Naive B cell (primary cell): ENCODE results near the gene GATC. TPM values are rescaled to one million over a fixed set of nuclear protein-coding genes. Genes with fewer than 3 reads are reported as not detected.
A peak's percentile ranks its signal among the peaks of the same experiment; 100 is the strongest.

Experiments
- ATAC-seq, 2 donors: fragments of 150-1000 bp; cut with Tn5 transposase; 2 replicates each; pipeline ENCODE4 v1.10.0; 2021; ENCODE audit warnings: low read depth in 2 of 2, mild to moderate bottlenecking in 2 of 2, moderate library complexity in 2 of 2
- DNase-seq: peaks from one replicate; pipeline ENCODE4 v3.0.0; 2022
- H3K27ac Mint-ChIP-seq, 6 donors: one replicate each; pipeline ENCODE4 v1.8.0; 2020 to 2022; ENCODE audit warnings: mild to moderate bottlenecking in 6 of 6, mixed read lengths in 6 of 6, moderate library complexity in 5 of 6, inconsistent platforms in 2 of 6
- H3K27me3 Mint-ChIP-seq, 3 donors: one replicate each; pipeline ENCODE4 v1.8.0; 2021 to 2022; ENCODE audit warnings: mixed read lengths in 3 of 3, mild to moderate bottlenecking in 1 of 3
- H3K36me3 Mint-ChIP-seq, 2 donors: one replicate each; pipeline ENCODE4 v1.8.0; 2020 to 2022; ENCODE audit warnings: mixed read lengths in 2 of 2, inconsistent platforms in 1 of 2, mild to moderate bottlenecking in 1 of 2
- H3K4me1 Mint-ChIP-seq, 3 donors: one replicate each; pipeline ENCODE4 v1.8.0; 2020 to 2022; ENCODE audit warnings: mixed read lengths in 3 of 3, inconsistent platforms in 1 of 3, mild to moderate bottlenecking in 1 of 3, moderate library complexity in 1 of 3
- H3K4me3 Mint-ChIP-seq, 8 donors: one replicate each; pipeline ENCODE4 v1.8.0; 2020 to 2022; ENCODE audit warnings: mild to moderate bottlenecking in 8 of 8, mixed read lengths in 8 of 8, moderate library complexity in 8 of 8, inconsistent platforms in 2 of 8
- H3K9me3 Mint-ChIP-seq, 7 donors: one replicate each; pipeline ENCODE4 v1.8.0; 2020 to 2022; ENCODE audit warnings: mixed read lengths in 7 of 7, mild to moderate bottlenecking in 5 of 7, inconsistent platforms in 2 of 7, moderate library complexity in 1 of 7
- polyA plus RNA-seq, 6 donors: library from polyadenylated mRNA; unstranded; fragments of 300-500 nt; fragmentation: Illumina TruSeq; gene quantifications; one replicate each; pipeline ENCODE4 v1.2.3, GENCODE V29; 2021; ENCODE audit warnings: low read depth in 6 of 6

Gene GATC, protein sequence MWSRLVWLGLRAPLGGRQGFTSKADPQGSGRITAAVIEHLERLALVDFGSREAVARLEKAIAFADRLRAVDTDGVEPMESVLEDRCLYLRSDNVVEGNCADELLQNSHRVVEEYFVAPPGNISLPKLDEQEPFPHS
- polyA plus RNA-seq = 10 to 100 TPM in 5 of 6 donors, 1 to 10 TPM in 1; 9.7 to 16.3 (median 14.5) TPM

DNA sequence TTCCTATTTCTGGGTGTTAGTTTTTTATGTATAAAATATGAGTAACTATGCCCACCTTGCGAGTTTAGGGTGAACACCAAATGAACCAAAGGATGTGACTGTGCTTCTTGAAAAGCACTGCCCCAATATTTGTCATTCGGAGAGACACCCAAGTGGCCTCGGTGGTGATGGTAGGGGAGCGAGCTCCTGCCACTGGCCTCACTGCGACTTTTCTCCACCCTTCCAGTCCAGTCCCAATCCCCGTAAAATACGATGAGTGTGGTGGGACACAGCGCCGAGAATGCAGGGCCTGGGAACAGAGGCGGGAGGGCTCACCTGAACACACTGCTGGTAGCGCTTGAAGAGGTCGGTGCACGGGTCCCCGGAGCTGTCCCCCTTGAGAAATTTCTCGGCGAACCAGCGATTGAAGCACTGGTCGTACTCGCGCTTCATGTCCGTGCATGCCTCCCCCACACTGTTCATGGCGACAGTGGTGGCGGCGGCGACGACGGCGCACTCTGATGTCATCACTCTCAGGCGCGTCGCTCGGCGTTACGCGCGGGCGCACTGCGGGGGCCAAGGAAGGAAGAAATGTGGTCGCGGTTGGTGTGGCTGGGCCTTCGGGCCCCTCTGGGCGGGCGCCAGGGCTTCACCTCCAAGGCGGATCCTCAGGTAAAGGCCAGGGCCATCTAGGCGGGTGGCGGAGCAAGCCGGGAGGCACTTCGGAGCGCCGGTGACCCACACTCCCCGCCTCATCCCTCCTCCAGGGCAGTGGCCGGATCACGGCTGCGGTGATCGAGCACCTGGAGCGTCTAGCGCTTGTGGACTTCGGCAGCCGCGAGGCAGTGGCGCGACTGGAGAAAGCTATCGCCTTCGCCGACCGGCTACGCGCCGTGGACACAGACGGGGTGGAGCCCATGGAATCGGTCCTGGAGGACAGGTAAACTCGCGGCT lies at the start of gene GATC, which contains the start of gene TRIAP1:
GATC (plus strand) TSS at position 534 of the 933 bp plus-strand sequence; CDS start at position 571, 37 bp downstream.
TRIAP1 (minus strand) TSS at position 474 of the 933 bp plus-strand sequence; CDS start at position 462, 12 bp downstream.
- H3K9me3 Mint-ChIP-seq = peaks cover 0 to 1% (median 0%) of the 10 kb centered on the region in 7 donors
- ATAC-seq = peak; percentile 96 to 97
- peaks cover 20 to 37% (median 24%) of the 10 kb centered on the region in 3 donors for H3K4me1 Mint-ChIP-seq
- H3K27me3 Mint-ChIP-seq = no peaks in the 10 kb centered on the region
- H3K4me3 Mint-ChIP-seq = peak within 1 kb of the TSS; percentile 93 to 99 (median 98)
- peaks cover 5 to 7% of the 10 kb centered on the region in 2 donors for H3K36me3 Mint-ChIP-seq
- DNase-seq = peak; percentile 87
- H3K27ac Mint-ChIP-seq = peak within 1 kb of the TSS; percentile 96 to 99 (median 98)

DNA sequence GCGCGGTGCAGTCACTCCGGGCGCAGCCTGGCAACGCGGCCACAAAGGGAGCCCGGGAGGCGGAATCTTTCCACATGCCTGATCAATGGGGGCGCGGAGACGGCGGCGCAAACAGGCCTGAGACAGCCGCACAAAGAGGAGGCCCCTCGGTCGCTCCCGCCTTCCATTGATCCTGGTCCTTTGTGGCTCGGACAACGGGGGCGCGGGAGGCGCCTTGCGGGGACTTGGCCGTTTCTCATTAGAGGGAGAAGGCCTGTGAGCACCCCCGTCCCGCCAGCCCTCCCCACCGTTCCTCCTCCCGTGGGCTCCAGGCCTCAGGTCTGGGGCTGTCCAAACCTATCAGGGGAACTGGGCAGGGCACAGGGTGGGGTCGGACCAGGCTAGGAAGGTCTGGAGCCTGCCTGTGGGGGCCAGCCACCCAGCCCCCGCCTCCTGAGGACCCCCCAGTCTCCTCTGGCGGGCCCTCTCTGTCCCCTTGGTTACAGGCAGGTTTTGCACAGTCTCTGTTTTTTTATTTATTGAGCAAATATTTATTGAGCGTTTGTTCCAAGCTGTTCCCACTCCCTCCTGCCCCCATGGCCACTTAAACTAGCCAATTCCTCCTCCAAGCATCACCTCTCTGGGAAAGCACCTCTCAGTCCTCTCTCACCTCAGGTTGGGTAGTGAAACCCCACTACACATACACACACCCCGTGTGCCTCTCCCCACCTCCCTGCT lies 48.3 kb upstream of the GATC start:
- DNase-seq (no peak), ATAC-seq (no peak)
- H3K4me3 Mint-ChIP-seq = no peak overlapping the region
- H3K36me3 Mint-ChIP-seq = no peaks in the 10 kb centered on the region
- peaks cover 41 to 73% (median 73%) of the 10 kb centered on the region in 3 donors for H3K27me3 Mint-ChIP-seq
- H3K9me3 Mint-ChIP-seq = peaks cover 0 to 3% (median 0%) of the 10 kb centered on the region in 7 donors
- H3K27ac Mint-ChIP-seq = no peak overlapping the region
- peaks cover 0 to 3% (median 3%) of the 10 kb centered on the region in 3 donors for H3K4me1 Mint-ChIP-seq

DNA sequence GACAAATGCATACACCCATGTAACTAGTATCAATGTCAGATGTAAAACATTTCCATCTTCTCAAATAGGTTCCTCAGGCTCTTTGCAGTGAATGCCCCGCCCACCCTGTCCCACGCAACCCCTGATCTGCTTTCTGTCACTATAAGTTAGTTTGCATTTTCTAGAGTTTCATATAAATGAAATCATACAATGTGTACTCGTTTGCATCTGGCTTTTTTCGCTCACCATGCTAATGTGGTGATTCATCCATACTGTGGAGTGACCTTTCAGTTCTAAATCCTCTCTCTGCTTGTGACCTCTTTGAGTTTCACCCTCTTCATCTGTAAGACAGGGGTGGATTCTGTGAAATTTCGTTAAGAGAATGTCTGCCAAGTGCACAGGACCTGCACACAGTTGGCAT lies 46.7 kb upstream of the GATC start:
- Mint-ChIP-seq H3K27me3 (peaks cover 41 to 78% (median 69%) of the 10 kb centered on the region in 3 donors), H3K9me3 (peaks cover 0 to 3% (median 0%) of the 10 kb centered on the region in 7 donors), H3K4me3 (no peak overlapping the region), H3K27ac (no peak overlapping the region), H3K36me3 (no peaks in the 10 kb centered on the region), H3K4me1 (peaks cover 0 to 3% (median 3%) of the 10 kb centered on the region in 3 donors)
- no peak for DNase-seq
- ATAC-seq = no peak

DNA sequence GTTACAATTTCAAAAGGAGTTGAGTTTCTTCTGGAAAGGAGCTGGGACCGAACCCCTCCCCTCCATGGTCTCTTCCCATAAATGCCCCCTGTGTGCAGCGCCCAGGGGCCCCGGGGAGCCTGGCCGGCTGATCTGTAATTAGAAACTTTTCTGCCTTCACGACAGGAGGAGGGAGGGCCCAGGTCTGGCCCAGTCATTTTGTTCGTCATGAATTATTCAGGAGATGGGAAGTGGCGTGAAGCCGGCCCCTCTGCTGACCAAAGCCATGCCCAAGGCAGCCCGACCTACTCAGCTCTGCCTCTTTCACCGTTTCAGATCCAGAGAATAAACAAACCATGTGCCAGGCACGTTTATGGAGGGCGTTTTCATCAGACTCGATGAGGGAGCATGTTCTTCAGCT lies 44.0 kb upstream of the GATC start:
- H3K9me3 Mint-ChIP-seq = peaks cover 0 to 3% (median 0%) of the 10 kb centered on the region in 7 donors
- no peak for ATAC-seq
- H3K27me3 Mint-ChIP-seq = peaks cover 32 to 52% (median 46%) of the 10 kb centered on the region in 3 donors

DNA sequence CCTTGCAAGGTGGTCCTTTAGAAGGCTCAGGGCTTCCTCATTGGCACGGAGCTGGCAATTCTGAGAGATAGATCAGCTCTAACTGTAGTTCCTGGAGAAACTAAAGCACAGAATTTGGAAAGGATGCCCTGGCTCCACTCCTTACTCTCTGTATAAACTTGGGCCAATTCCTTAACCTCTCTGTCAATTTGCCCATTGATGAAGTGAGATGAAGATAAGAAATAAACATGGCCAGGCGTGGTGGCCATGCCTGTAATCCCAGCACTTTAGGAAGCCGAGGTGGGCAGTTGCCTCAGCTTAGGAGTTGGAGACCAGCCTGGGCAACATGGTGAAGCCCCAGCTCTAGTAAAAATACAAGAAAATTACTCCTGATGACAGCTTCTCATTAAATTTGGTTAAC lies 42.4 kb upstream of the GATC start:
- no peak overlapping the region for H3K27ac Mint-ChIP-seq
- DNase-seq (no peak), ATAC-seq (no peak)
- no peaks in the 10 kb centered on the region for H3K4me1 Mint-ChIP-seq
- peaks cover 26 to 41% (median 38%) of the 10 kb centered on the region in 3 donors for H3K27me3 Mint-ChIP-seq
- H3K9me3 Mint-ChIP-seq = peaks cover 0 to 3% (median 0%) of the 10 kb centered on the region in 7 donors
- H3K36me3 Mint-ChIP-seq = no peaks in the 10 kb centered on the region
- H3K4me3 Mint-ChIP-seq = no peak overlapping the region

More for the DNA sequence above, 44.0 kb upstream of the GATC start:
- Mint-ChIP-seq H3K4me1 (no peaks in the 10 kb centered on the region), H3K27ac (no peak overlapping the region), H3K4me3 (no peak overlapping the region), H3K36me3 (no peaks in the 10 kb centered on the region)
- DNase-seq = no peak

DNA sequence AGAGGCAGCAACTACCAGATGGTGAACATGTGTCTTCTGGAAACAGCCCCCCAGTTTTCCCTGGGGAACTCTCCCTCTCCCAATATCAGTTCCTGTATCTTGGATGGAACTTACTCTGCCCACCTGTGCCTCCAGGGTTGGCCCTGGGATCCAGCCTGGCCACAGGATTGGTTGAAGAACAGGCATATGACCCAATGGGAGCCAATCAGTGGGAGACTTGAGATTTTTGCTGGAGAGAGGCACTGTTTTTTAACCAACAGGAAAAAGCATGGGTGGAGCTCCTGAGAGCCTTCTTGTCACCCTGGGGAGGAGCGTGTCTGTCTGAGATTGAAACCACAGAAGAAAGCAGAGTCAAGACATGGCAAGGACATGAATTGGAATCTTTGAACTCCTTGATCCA lies 42.0 kb upstream of the GATC start:
- Mint-ChIP-seq H3K27ac (no peak overlapping the region), H3K36me3 (no peaks in the 10 kb centered on the region), H3K4me1 (no peaks in the 10 kb centered on the region), H3K27me3 (peaks cover 26 to 41% (median 37%) of the 10 kb centered on the region in 3 donors), H3K9me3 (peaks cover 0 to 3% (median 0%) of the 10 kb centered on the region in 7 donors), H3K4me3 (no peak overlapping the region)
- DNase-seq (no peak), ATAC-seq (no peak)

DNA sequence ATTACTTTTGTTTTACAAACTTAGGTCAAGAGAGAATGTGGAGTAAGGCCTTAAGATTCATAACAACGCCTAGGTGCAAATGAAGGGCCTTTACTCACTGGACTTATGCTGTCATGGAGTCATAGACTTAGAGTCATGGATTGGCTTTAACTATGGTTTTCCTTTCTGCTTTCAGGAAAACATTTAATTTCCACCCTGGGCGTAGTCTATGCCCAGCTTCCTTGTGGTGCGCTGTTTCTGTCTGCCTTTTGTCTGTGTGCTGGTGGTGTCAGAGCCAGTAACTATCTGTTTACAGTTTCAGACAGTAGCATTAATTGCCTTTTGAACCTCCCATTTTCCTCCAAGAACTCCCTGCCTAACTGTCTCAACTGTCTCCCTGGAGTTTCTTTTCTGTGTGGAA lies 40.2 kb upstream of the GATC start:
- Mint-ChIP-seq H3K27me3 (peaks cover 12 to 28% (median 21%) of the 10 kb centered on the region in 3 donors), H3K4me1 (no peaks in the 10 kb centered on the region), H3K27ac (no peak overlapping the region), H3K9me3 (no peaks in the 10 kb centered on the region), H3K4me3 (no peak overlapping the region), H3K36me3 (no peaks in the 10 kb centered on the region)
- no peak for ATAC-seq
- DNase-seq = no peak

DNA sequence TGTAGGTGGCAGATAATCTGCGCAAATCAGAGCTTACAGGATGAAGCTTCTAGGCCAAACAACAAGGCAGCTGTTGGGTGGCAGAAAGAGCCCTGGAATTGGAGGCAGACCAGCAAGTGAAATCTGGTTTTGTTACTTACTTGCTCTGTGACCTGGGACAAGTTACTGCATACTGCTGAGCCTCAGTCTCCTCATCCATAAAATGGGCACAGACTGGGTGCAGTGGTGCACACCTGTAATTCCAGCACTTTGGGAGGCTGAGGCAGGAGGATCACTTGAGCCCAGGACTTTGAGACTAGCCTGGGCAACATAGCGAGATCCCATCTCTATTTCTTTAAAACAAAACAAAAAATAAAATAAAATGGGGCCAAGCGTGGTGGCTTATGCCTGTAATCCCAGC lies 39.7 kb upstream of the GATC start:
- Mint-ChIP-seq H3K4me3 (no peak overlapping the region), H3K27me3 (peaks cover 12 to 28% (median 20%) of the 10 kb centered on the region in 3 donors), H3K27ac (no peak overlapping the region), H3K36me3 (no peaks in the 10 kb centered on the region), H3K9me3 (no peaks in the 10 kb centered on the region), H3K4me1 (no peaks in the 10 kb centered on the region)
- ATAC-seq (no peak), DNase-seq (no peak)

DNA sequence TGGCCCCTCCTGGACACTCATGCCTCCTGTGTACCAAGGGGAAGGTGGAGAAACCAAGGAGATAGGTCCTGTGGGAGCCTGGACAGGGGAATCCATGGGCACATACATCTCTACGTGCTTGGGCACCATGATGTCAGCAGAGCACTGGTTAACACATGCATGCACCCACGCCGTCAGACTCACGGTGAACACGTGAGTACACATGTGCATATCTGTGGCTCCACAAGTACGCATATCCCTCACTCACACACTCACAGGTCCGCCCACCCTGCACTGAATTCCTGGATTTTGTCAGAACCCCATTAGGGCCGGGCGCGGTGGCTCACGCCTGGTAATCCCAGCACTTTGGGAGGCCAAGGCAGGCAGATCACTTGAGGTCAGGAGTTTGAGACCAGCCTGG lies 37.5 kb upstream of the GATC start:
- peaks cover 0 to 21% (median 15%) of the 10 kb centered on the region in 3 donors for H3K27me3 Mint-ChIP-seq
- DNase-seq = no peak
- H3K9me3 Mint-ChIP-seq = no peaks in the 10 kb centered on the region
- no peaks in the 10 kb centered on the region for H3K4me1 Mint-ChIP-seq
- H3K4me3 Mint-ChIP-seq = no peak overlapping the region
- no peaks in the 10 kb centered on the region for H3K36me3 Mint-ChIP-seq
- H3K27ac Mint-ChIP-seq = no peak overlapping the region
- ATAC-seq = no peak

DNA sequence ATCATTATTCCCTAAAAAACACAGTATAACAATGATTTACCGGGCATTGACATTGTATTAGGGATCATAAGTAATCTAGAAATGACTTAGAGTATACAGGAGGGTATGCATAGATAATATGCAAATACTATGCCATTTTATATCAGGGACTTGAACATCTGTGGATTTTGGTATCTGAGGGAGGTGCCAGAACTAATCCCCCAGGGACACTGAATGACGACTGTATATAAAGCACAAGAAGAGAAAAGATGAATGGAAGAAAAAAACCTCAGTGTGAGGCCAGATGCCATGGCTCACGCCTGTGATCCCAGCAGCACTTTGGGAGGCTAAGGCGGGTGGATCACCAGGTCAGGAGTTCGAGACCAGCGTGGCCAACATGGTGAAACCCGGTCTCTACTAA lies 33.8 kb upstream of the GATC start:
- DNase-seq (no peak), ATAC-seq (no peak)
- Mint-ChIP-seq H3K27ac (peak overlapping the region in 1 of 6 donors; percentile 7), H3K4me1 (no peaks in the 10 kb centered on the region), H3K27me3 (peaks cover 0 to 34% (median 22%) of the 10 kb centered on the region in 3 donors), H3K36me3 (no peaks in the 10 kb centered on the region), H3K4me3 (no peak overlapping the region), H3K9me3 (no peaks in the 10 kb centered on the region)

DNA sequence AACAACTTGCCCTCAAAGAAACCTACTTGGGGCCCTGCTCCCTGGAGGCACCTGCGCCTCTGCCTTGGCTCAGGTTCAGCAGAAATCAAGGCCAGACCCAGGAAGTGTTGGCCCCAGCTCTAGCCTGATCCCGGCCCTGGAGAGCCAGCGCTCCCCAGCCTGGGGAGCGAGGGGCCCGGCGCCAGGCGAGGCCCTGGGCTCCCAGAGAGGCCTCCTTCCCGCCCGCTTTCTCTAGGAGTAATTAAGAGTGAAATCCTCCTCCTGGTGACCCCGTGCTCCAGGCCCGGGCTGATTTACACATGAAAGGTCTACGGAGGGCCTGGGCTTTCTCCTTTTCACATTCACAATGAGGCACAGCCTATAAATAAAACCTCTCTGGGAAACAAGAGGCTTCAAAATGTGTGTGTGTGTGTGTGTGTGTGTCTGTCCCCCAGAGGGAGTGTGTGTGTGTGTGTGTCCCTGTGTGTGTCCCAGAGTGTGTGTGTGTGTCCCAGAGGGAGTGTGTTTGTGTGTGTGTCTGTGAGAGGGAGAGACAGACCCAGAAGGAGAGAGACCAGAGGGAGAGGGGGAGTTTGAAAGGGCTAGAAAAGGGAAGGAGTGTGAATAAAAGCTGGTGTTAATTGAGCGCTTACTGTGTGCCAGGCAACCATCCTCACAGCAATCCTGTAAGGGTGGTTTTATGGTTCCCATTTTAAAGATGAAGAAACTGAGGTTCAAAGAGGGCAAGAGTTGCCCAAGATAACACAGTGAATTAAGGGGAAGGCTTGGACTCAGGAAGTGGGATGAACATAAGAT lies 32.1 kb upstream of the GATC start:
- no peak for ATAC-seq
- no peak overlapping the region for H3K4me3 Mint-ChIP-seq
- no peaks in the 10 kb centered on the region for H3K9me3 Mint-ChIP-seq
- H3K27ac Mint-ChIP-seq = peak overlapping the region in 1 of 6 donors; percentile 80
- no peak for DNase-seq
- no peaks in the 10 kb centered on the region for H3K4me1 Mint-ChIP-seq
- H3K36me3 Mint-ChIP-seq = no peaks in the 10 kb centered on the region
- H3K27me3 Mint-ChIP-seq = peaks cover 4 to 42% (median 27%) of the 10 kb centered on the region in 3 donors

DNA sequence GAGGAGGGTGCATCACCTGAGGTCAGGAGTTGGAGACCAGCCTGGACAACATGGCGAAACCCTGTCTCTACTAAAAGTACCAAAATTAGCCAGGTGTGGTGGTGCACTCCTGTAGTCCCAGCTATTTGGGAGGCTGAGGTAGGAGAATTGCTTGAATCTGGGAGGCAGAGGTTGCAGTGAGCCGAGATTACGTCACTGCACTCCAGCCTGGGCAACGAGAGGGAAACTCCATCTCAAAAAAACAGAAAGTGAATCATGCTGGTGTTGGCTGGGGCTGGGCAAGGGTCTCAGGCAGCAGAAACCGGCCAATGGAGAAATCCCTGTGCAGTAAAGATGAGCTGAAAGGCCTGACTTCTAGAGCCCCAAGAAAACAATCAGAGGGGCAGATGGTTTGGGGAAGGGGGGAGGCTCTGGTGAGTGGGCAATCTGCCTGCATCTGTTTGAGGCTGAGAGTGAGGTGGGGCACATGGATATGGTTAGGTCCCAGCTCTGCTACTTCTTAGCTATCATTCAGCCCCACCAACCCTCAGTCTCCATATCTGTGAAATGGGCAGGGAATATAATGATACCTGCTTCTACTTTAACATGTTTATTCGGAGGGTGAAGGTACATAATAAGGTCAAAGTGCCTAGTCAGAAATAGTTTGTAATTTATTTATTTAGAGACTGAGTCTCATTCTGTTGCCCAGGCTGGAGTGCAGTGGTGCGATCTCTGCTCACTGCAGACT lies 29.6 kb upstream of the GATC start:
- Mint-ChIP-seq H3K9me3 (no peaks in the 10 kb centered on the region), H3K27me3 (peaks cover 4 to 43% (median 27%) of the 10 kb centered on the region in 3 donors)

More for the DNA sequence above, 29.6 kb upstream of the GATC start:
- no peaks in the 10 kb centered on the region for H3K4me1 Mint-ChIP-seq
- no peaks in the 10 kb centered on the region for H3K36me3 Mint-ChIP-seq
- no peak for DNase-seq
- no peak overlapping the region for H3K4me3 Mint-ChIP-seq
- no peak for ATAC-seq
- H3K27ac Mint-ChIP-seq = no peak overlapping the region
